ENCODE data around the gene TBC1D1. TPM values are rescaled to one million over a fixed set of nuclear protein-coding genes. Genes with fewer than 3 reads are reported as not detected.

TBC1D1 gene
- total and polyA plus RNA-seq, 2 of the 8 experiments (the other 6 are each of a cell fraction or from before 2014, with no cell fraction given), result 96.9 to 162 TPM

DNA sequence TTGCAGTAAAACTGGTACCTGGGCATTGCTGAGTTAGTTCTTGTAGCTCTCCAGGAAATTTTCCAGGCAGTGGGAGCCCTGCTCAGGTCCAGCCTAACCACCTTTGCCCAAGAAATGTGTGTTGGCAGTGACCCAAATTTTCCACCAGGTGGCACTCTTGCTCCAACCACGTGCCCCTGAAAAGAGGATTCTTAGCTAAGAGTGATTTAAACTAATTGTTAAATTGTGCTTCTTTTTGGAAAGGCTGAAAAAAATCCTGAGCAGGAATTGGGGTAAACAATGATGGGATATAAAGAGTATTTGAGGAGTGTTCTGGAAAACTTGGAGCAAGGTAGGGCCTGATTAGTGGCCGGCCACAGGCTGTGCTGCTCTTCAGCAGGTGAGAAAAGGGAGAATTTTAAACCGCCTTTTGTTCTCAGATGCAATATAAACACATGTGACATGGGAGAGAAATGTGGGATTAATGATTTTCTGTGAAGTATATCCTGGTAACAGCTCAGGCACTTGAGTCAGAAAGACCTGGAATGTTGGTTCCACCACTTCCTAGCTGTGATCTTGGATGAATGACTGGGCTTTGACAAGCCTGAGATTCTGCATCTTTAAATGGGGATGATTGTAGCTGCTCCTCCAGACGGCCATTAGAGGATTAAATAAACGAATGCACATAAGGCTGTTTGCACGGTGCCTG is 288.9 kb downstream of the TBC1D1 start:
- no peak overlapping the region for H2AFZ ChIP-seq (ENCODE audit: low read length)
- H4K8ac ChIP-seq (ENCODE audit: extremely low read depth, insufficient read depth, low read length), result no peak overlapping the region
- H3K27me3 ChIP-seq (replicated peaks in 1 of 4; ENCODE audit: control insufficient read depth in 3 of 4, extremely low read depth in 1 of 4, insufficient read depth in 3 of 4, low read length in 3 of 4), result no peaks in the 10 kb centered on the region
- H3K9ac ChIP-seq (replicated peaks in 1 of 4; ENCODE audit: extremely low read depth in 1 of 4, low read depth in 3 of 4, low read length in 3 of 4), result no peak overlapping the region
- no peak overlapping the region for H3K4me3 ChIP-seq (ENCODE audit: extremely low read depth in 1 of 4, insufficient read depth in 2 of 4, low read depth in 3 of 4, low read length in 4 of 4)
- no peak overlapping the region for H4K91ac ChIP-seq (replicated peaks; ENCODE audit: insufficient read length, low read length)
- no peak overlapping the region for H2BK120ac ChIP-seq (replicated peaks; ENCODE audit: low read depth, low read length)
- POLR2A ChIA-PET (ENCODE audit: partially characterized antibody), result interaction anchor here (0.6 to 2.0 kb wide), 2 partner anchors 143 to 416 kb away, joined by 3 to 4 read pairs; no protein-coding TSS in a partner anchor
- H2BK12ac ChIP-seq (ENCODE audit: low read depth, low read length), result no peak overlapping the region
- no peak overlapping the region for H2BK20ac ChIP-seq (ENCODE audit: low read length)
- DNase-seq (ENCODE audit: low read depth in 1 of 2, low spot score in 2 of 2), result peak; percentile 41 to 86
- H3K4me1 ChIP-seq (replicated peaks in 1 of 4; ENCODE audit: control insufficient read depth in 3 of 4, insufficient read depth in 4 of 4, low read length in 3 of 4), result no peaks in the 10 kb centered on the region
- H3K4me2 ChIP-seq (ENCODE audit: insufficient read depth in 1 of 2, low read depth in 2 of 2, low read length in 2 of 2), result no peak overlapping the region
- no peaks in the 10 kb centered on the region for H3K79me1 ChIP-seq (ENCODE audit: low read depth, low read length)
- no peak overlapping the region for H4K5ac ChIP-seq (ENCODE audit: insufficient read length, low read depth, low read length)
- H3K4ac ChIP-seq (replicated peaks; ENCODE audit: insufficient read length, low read depth, low read length), result no peak overlapping the region
- H4K20me1 ChIP-seq (replicated peaks in 1 of 2; ENCODE audit: control insufficient read depth in 1 of 2, insufficient read depth in 2 of 2, low read length in 2 of 2), result no peaks in the 10 kb centered on the region
- H3K56ac ChIP-seq (replicated peaks; ENCODE audit: insufficient read length, low read depth, low read length), result no peak overlapping the region
- no peaks in the 10 kb centered on the region for H3K23me2 ChIP-seq (ENCODE audit: low read depth, low read length)
- FAIRE-seq, result no peak
- no peak overlapping the region for H3K14ac ChIP-seq (ENCODE audit: insufficient read length)
- no peak overlapping the region for H3K23ac ChIP-seq (ENCODE audit: insufficient read length)
- CTCF ChIA-PET (ENCODE audit: partially characterized antibody), result interaction anchor here (0.6 to 5.6 kb wide), 74 partner anchors 10 to 681 kb away, joined by 3 to 79 read pairs (median 4); partner anchors contain the start of gene TLR10
- H3K36me3 ChIP-seq (ENCODE audit: control insufficient read depth in 2 of 4, insufficient read depth in 4 of 4, low read length in 3 of 4), result peaks cover 0 to 6% (median 0%) of the 10 kb centered on the region in 4 experiments; a peak in 1 of 8 replicates
- 77% methylated on average over 6 of the region's 6 CpGs; no CpG with 5 or more reads in 1 of the 2 experiments for WGBS, 2 experiments (ENCODE audit: extremely low coverage in 1 of 2, insufficient coverage in 1 of 2, insufficient read length in 1 of 2, insufficient replicate concordance in 2 of 2, low coverage in 1 of 2, low lambda C conversion rate in 2 of 2, missing lambda C conversion rate in 1 of 2)
- no peak overlapping the region for H3K18ac ChIP-seq (ENCODE audit: extremely low read depth, low read length)
- no peak overlapping the region for H3K27ac ChIP-seq (ENCODE audit: low read depth, low read length)
- H3K79me2 ChIP-seq (ENCODE audit: control insufficient read depth in 1 of 2, insufficient read depth in 2 of 2, low read length in 2 of 2), result no peaks in the 10 kb centered on the region
- H3K9me3 ChIP-seq (ENCODE audit: insufficient read depth in 2 of 2, low read depth in 1 of 2, low read length in 1 of 2), result peaks cover 16% of the 10 kb centered on the region in 2 experiments; a peak in 2 of 4 replicates
- no peak overlapping the region for H2BK5ac ChIP-seq (ENCODE audit: low read depth, low read length)
- H2BK15ac ChIP-seq (ENCODE audit: low read length), result no peak overlapping the region
- no peak overlapping the region for H2AK5ac ChIP-seq (ENCODE audit: low read depth, low read length)
- TF ChIP-seq RAD21 (IDR thresholded peaks at IDR 0.05 in 1 of 2, conservative IDR thresholded peaks at IDR 0.05 in 1 of 2; ENCODE audit: low read depth in 2 of 2, low read length in 2 of 2) (peak; percentile 96 to 97), HDAC6 (IDR thresholded peaks at IDR 0.05; ENCODE audit: low read depth, low read length) (no peak), TBP (IDR thresholded peaks at IDR 0.05; ENCODE audit: low read depth, low read length) (no peak), ATF2 (IDR thresholded peaks at IDR 0.05; ENCODE audit: low read length) (0 out of 2 replicates have a peak, but pooled peaks have one; percentile 43)
- TF ChIP-seq, protein P1, sequence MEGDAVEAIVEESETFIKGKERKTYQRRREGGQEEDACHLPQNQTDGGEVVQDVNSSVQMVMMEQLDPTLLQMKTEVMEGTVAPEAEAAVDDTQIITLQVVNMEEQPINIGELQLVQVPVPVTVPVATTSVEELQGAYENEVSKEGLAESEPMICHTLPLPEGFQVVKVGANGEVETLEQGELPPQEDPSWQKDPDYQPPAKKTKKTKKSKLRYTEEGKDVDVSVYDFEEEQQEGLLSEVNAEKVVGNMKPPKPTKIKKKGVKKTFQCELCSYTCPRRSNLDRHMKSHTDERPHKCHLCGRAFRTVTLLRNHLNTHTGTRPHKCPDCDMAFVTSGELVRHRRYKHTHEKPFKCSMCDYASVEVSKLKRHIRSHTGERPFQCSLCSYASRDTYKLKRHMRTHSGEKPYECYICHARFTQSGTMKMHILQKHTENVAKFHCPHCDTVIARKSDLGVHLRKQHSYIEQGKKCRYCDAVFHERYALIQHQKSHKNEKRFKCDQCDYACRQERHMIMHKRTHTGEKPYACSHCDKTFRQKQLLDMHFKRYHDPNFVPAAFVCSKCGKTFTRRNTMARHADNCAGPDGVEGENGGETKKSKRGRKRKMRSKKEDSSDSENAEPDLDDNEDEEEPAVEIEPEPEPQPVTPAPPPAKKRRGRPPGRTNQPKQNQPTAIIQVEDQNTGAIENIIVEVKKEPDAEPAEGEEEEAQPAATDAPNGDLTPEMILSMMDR (IDR thresholded peaks at IDR 0.05; ENCODE audit: control extremely low read depth in 1 of 3, insufficient read depth in 1 of 3, low read depth in 1 of 3, low read length in 3 of 3), result peak; percentile 74 to 86 (median 84)
